Stomach (tissue), 9 donors: ENCODE measurements around the gene ZNF213. TPM values are rescaled to one million over a fixed set of nuclear protein-coding genes. Genes with fewer than 3 reads are reported as not detected.

ENCODE experiments used
- DNase-seq, 2 donors: peaks; one replicate each; pipeline versions ENCODE4 v3.0.0 to v3.0.0-alpha.2; 2013 to 2019
- H3K27ac ChIP-seq, 5 donors: fragments of 200-600 bp in 4 of 5; sonication (generic) in 4 of 5; one replicate each; pipeline ENCODE4 v1.5.1; 2013 to 2019; ENCODE audit warnings: mild to moderate bottlenecking in 1 of 5, moderate library complexity in 1 of 5
- H3K27me3 ChIP-seq, 3 donors: fragments of 200-600 bp; sonication (generic); one replicate each; pipeline ENCODE4 v1.5.1; 2017 to 2019; ENCODE audit warnings: mixed run types in 1 of 3
- H3K36me3 ChIP-seq, 4 donors: fragments of 200-600 bp; sonication (generic); 1 replicate in 3 of 4; 2 replicates in 1 of 4; pipeline ENCODE4 v1.5.1; 2016 to 2019
- H3K4me1 ChIP-seq, 4 donors: fragments of 200-600 bp; sonication (generic); one replicate each; pipeline ENCODE4 v1.5.1; 2016 to 2019
- H3K4me3 ChIP-seq, 4 donors: fragments of 200-600 bp; sonication (generic) in 3 of 4; one replicate each; pipeline ENCODE4 v1.5.1; 2016 to 2019; ENCODE audit warnings: mild to moderate bottlenecking in 1 of 4
- H3K9me3 ChIP-seq, 4 donors: fragments of 200-600 bp; sonication (generic); one replicate each; pipeline ENCODE4 v1.5.1; 2016 to 2019
- EP300 ChIP-seq: sonication (generic); formaldehyde crosslinking; IDR thresholded peaks from one replicate; pipeline ENCODE4 v1.6.1; 2017; ENCODE audit warnings: antibody characterized with exemption
- POLR2A ChIP-seq, 4 donors: fragments of 450-650 bp; IDR thresholded peaks; one replicate each; pipeline ENCODE4 v1.6.1; 2016; ENCODE audit warnings: antibody characterized with exemption in 4 of 4, control low read depth in 2 of 4, mild to moderate bottlenecking in 1 of 4, moderate library complexity in 1 of 4
- POLR2AphosphoS5 ChIP-seq, 3 donors: sonication (generic); formaldehyde crosslinking; IDR thresholded peaks; one replicate each; pipeline ENCODE4 v1.6.1; 2016; ENCODE audit warnings: antibody characterized with exemption in 3 of 3
- WGBS, 5 donors: extraction: QIAGEN DNeasy Blood & Tissue Kit in 3 of 5; methylation state at CpG; one replicate each; pipeline versions ENCODE4 v1.1.5 to v1.1.7; 2013 to 2018; 5-methylcytosine and 5-hydroxymethylcytosine counted together
- intact Hi-C: fragments of 100-400 bp; cut with DNase I; formaldehyde crosslinking; loops from one replicate; pipeline ENCODE4 v1.15.1; 2023; ENCODE audit warnings: low total_unique reads
- polyA plus RNA-seq, 3 donors: library from polyadenylated mRNA; stranded (reverse); fragments of 200-250 nt; gene quantifications; one replicate each; pipeline ENCODE4 v1.2.3, GENCODE V29; 2013
- total RNA-seq, 5 donors: library from RNA; depleted of rRNA; stranded (reverse); fragments of >200 nt; gene quantifications; one replicate each; pipeline versions ENCODE4 v1.1.0 to v1.2.3, GENCODE V29; 2014 to 2016
- TF ChIP-seq, protein P1 (sequence below), 7 experiments: fragments of 450-650 bp in 4 of 7; fragments of 200-600 bp in 3 of 7; sonication (generic) in 3 of 7; IDR thresholded peaks; one replicate each; pipeline ENCODE4 v1.5.1; 2016 to 2019; ENCODE audit warnings: antibody characterized with exemption in 7 of 7, control low read depth in 2 of 7, mild to moderate bottlenecking in 1 of 7
- donor health status: healthy with polysubstance abuse.
- donor health status: Bipolar disorder and iron deficiency.
- donor health status: healthy.

Gene ZNF213
- total and polyA plus RNA-seq, 8 donors: 1.3 to 87.8 (median 6.5) TPM

DNA sequence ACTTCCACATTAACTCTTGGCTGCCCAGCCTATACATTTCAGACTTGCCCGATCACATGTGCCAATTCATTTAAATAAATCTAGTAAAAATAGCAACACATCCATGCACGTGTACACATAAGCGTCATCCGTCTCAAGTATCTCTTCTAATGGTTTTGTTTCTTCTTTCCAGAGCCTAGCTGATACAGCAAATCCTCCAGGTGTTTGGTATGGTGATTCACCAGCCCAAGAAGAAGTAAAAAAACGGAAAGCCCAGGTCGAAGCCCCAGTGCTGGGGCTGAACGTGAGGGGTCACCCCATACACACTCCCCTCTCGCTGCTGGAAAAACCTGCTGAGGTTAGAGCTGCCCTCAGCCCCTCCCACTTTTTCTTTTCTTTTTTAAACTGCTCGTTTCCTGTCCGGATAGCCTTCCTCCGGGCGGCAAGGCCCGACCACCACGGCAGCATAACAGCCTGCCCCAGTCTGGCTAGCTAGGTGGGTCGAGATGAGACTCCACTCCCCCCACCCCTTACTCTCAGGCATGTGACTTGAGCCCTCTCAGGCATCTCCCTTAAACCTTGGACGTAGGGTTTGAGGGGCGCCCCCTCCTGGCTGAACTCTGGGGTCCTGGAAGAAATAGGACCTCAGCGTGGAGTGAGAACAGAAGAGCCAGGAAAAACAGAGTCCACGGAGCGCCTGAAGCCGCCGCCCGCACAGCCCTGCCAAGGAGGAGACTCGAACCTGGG, 39.2 kb downstream of the ZNF213 start:
- Histone ChIP-seq H3K4me3 (no peak overlapping the region), H3K4me1 (peaks cover 14 to 41% (median 31%) of the 10 kb centered on the region in 4 donors), H3K27ac (no peak overlapping the region), H3K27me3 (peaks cover 27 to 100% (median 89%) of the 10 kb centered on the region in 3 donors), H3K36me3 (no peaks in the 10 kb centered on the region), H3K9me3 (no peaks in the 10 kb centered on the region)
- no peak for TF ChIP-seq POLR2AphosphoS5 (IDR thresholded peaks at IDR 0.05)
- TF ChIP-seq, protein P1, sequence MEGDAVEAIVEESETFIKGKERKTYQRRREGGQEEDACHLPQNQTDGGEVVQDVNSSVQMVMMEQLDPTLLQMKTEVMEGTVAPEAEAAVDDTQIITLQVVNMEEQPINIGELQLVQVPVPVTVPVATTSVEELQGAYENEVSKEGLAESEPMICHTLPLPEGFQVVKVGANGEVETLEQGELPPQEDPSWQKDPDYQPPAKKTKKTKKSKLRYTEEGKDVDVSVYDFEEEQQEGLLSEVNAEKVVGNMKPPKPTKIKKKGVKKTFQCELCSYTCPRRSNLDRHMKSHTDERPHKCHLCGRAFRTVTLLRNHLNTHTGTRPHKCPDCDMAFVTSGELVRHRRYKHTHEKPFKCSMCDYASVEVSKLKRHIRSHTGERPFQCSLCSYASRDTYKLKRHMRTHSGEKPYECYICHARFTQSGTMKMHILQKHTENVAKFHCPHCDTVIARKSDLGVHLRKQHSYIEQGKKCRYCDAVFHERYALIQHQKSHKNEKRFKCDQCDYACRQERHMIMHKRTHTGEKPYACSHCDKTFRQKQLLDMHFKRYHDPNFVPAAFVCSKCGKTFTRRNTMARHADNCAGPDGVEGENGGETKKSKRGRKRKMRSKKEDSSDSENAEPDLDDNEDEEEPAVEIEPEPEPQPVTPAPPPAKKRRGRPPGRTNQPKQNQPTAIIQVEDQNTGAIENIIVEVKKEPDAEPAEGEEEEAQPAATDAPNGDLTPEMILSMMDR (IDR thresholded peaks at IDR 0.05): no peak
- no peak for DNase-seq
- intact Hi-C loops: no loop called here
- 6 to 10% (median 8%) methylated on average over 24 of the region's 24 CpGs for WGBS, 5 donors

DNA sequence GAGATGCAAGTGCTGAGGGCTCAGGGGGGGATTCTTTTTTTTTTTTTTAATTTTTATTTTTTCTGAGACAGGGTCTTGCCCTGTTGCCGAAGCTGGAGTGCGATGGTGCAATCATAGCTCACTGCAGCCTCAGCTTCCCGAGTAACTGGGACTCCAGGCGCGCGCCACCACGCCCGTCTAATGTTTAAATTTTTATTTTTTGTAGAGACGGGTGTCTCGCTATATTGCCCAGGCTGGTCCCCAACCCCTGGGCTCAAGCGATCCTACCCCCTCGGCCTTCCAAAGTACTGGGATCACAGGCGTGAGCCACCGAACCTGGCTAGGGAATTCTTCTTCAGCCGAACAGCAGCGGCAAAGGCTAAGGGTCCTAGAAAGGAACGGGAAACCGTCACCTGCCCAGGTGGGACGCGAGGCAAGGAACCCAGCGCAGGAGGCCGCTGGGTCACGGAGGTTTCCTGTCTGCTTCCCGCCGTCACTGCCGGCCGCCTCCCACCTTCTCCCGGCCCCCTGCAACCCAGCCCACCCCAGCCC, 39.9 kb downstream of the ZNF213 start:
- no peak for TF ChIP-seq POLR2A (IDR thresholded peaks at IDR 0.05)
- TF ChIP-seq EP300: no peak
- TF ChIP-seq POLR2AphosphoS5 (IDR thresholded peaks at IDR 0.05): no peak
- TF ChIP-seq, protein P1 (IDR thresholded peaks at IDR 0.05): no peak

DNA sequence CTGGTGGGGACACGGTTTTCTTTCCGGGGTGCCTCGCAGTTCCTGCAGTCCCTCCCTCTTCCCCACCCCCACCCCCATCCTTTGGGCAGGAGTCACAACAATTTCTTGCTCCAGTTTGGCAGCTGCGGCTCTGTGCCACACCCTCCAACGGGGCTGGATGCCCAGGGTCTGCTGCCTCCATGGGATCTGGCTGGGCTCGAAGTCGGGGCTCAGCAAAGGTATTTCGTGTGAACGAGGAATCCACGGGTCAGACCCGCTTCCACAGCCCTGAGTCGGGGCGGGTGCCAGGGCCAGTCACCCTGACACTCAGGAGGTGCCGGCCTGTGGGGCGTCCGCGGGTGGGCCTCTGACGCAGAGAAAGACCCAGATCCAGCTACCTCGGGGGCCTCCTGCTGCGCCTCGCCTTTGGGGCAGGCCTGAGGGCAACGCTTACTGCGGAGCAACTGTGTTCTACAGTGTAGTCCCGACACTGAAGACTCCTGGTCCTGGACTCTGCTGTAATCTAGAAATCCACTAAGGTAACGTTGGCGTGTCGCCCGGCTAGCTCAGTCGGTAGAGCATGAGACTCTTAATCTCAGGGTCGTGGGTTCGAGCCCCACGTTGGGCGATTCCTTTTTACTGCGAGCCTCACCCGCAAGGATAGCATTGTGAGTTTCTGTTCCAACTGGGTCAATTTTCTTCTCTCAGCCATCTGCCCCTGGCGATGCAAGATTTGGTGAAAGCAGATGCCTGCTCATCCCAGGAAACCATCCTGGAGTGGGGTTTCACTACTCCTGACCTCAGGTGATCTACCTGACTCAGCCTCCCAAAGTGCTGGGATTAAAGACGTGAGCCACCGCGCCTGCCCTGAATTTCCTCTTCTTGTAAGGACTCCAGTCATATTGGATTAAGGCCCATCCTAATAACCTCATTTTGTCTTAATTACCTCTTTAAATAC, 40.6 kb downstream of the ZNF213 start:
- Histone ChIP-seq H3K27ac (no peak overlapping the region), H3K27me3 (peaks cover 27 to 100% (median 89%) of the 10 kb centered on the region in 3 donors), H3K36me3 (no peaks in the 10 kb centered on the region), H3K9me3 (no peaks in the 10 kb centered on the region), H3K4me1 (peaks cover 12 to 37% (median 28%) of the 10 kb centered on the region in 4 donors), H3K4me3 (no peak overlapping the region)
- intact Hi-C loops: no loop called here
- no peak for DNase-seq
- TF ChIP-seq POLR2AphosphoS5 (IDR thresholded peaks at IDR 0.05) (no peak), POLR2A (IDR thresholded peaks at IDR 0.05) (no peak), EP300 (no peak)
- TF ChIP-seq, protein P1 (IDR thresholded peaks at IDR 0.05): no peak
- WGBS, 5 donors: 10 to 18% (median 15%) methylated on average over 19 to 39 of the region's 39 CpGs

More for the DNA sequence above, 39.9 kb downstream of the ZNF213 start:
- no peaks in the 10 kb centered on the region for H3K36me3 ChIP-seq
- no peak overlapping the region for H3K27ac ChIP-seq
- peaks cover 27 to 100% (median 89%) of the 10 kb centered on the region in 3 donors for H3K27me3 ChIP-seq
- H3K4me3 ChIP-seq: no peak overlapping the region
- intact Hi-C loops: no loop called here
- no peak for DNase-seq
- 18 to 30% (median 23%) methylated on average over 25 to 28 of the region's 28 CpGs for WGBS, 5 donors
- peaks cover 14 to 41% (median 31%) of the 10 kb centered on the region in 4 donors for H3K4me1 ChIP-seq
- no peaks in the 10 kb centered on the region for H3K9me3 ChIP-seq

DNA sequence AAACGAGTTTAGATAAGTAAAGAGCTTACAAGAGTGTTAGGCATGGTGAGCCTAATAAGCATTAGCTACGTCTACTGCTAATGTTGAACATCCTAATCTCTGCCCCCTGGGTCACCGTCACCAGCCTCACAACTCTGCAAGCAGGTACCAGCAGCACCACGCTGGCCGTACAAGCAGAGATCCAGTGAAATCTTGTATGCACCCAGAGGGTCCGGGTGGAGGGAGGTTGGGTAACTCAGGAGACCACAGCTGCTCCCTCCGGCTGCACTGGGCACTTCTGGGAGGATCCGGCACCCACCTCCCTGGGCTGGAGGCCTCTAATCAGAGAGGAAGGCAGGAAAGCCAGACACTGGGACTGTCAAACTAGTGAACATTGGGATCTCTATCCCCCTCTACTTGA, 44.8 kb downstream of the ZNF213 start:
- Histone ChIP-seq H3K4me1 (peaks cover 14 to 26% (median 18%) of the 10 kb centered on the region in 4 donors), H3K36me3 (no peaks in the 10 kb centered on the region), H3K4me3 (no peak overlapping the region), H3K27ac (no peak overlapping the region), H3K27me3 (peaks cover 31 to 100% (median 87%) of the 10 kb centered on the region in 3 donors), H3K9me3 (peaks cover 0 to 8% (median 0%) of the 10 kb centered on the region in 4 donors)
- no peak for DNase-seq
- WGBS, 5 donors: 65 to 74% (median 69%) methylated on average over 6 to 8 of the region's 8 CpGs
- TF ChIP-seq POLR2AphosphoS5 (IDR thresholded peaks at IDR 0.05) (no peak), EP300 (no peak), POLR2A (IDR thresholded peaks at IDR 0.05) (no peak)
- TF ChIP-seq, protein P1 (IDR thresholded peaks at IDR 0.05): no peak
- intact Hi-C loops: no loop called here
